ENCODE data around the gene SLCO2B1.

Gene SLCO2B1

DNA sequence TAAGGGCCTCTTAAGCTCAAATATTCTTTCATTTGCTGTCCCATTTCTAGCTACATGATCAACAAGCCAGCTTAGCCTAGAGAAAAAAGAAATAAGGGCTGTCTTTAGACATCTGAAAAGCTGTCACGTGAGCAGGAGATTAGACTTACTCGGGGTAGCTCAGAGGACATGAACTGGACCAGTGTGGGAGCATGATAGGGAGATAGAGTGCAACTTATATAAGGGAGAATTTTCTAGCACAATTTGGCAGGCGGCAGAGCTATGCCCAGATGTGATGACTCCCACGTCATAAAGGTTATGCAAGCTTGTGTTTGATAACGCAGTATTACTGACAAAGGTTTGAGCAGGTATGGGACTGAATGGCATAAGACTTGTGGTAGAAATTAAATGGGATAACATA is 61.5 kb downstream of the SLCO2B1 start:
- H3K36me3 Mint-ChIP-seq (ENCODE audit: low read depth) = no peaks in the 10 kb centered on the region
- H3K27ac Mint-ChIP-seq = no peak overlapping the region
- no peaks in the 10 kb centered on the region for H3K9me3 Mint-ChIP-seq
- no peak overlapping the region for H3K4me3 Mint-ChIP-seq
- H3K27me3 Mint-ChIP-seq (ENCODE audit: low read depth, poor library complexity) = peaks cover 21% of the 10 kb centered on the region
- no peaks in the 10 kb centered on the region for H3K4me1 Mint-ChIP-seq
- no peak for DNase-seq
- no peak for TF ChIP-seq CTCF (IDR thresholded peaks at IDR 0.05)

GRCh38 chr11:75214411-75214821 is 63.5 kb downstream of the SLCO2B1 start:
- Mint-ChIP-seq H3K4me3 (no peak overlapping the region), H3K9me3 (no peaks in the 10 kb centered on the region), H3K27ac (no peak overlapping the region), H3K36me3 (ENCODE audit: low read depth) (no peaks in the 10 kb centered on the region), H3K27me3 (ENCODE audit: low read depth, poor library complexity) (peaks cover 30% of the 10 kb centered on the region), H3K4me1 (no peaks in the 10 kb centered on the region)
- TF ChIP-seq CTCF (IDR thresholded peaks at IDR 0.05) = peak; percentile 48
- peak; percentile 98 for DNase-seq

DNA sequence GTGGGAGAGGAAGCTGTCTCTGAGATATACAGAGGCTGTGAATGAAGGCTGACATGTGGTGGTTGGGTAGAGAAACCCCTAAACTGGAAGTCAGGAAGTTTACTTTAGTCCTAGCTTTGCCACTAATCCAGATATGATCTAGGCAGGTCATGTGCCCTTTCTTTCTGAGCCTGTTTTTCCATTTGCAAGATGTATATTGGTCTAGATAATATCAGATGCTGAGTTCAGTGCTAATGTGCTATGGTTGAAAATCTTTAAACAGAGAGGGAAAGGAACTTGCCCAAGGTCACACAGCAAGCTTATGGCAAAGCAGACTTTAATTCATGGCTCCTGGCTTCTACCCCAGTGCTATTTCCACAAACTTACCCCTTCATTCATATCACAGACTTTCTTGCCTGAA is 63.9 kb downstream of the SLCO2B1 start:
- no peaks in the 10 kb centered on the region for H3K4me1 Mint-ChIP-seq
- H3K4me3 Mint-ChIP-seq = no peak overlapping the region
- H3K9me3 Mint-ChIP-seq = no peaks in the 10 kb centered on the region
- no peak for DNase-seq
- TF ChIP-seq CTCF (IDR thresholded peaks at IDR 0.05) = no peak
- H3K36me3 Mint-ChIP-seq (ENCODE audit: low read depth) = no peaks in the 10 kb centered on the region
- H3K27me3 Mint-ChIP-seq (ENCODE audit: low read depth, poor library complexity) = peaks cover 32% of the 10 kb centered on the region
- H3K27ac Mint-ChIP-seq = no peak overlapping the region

- DNase-seq = no peak
- Mint-ChIP-seq H3K27ac (no peak overlapping the region), H3K4me1 (peaks cover 3% of the 10 kb centered on the region), H3K4me3 (no peak overlapping the region), H3K36me3 (ENCODE audit: low read depth) (no peaks in the 10 kb centered on the region), H3K9me3 (no peaks in the 10 kb centered on the region), H3K27me3 (ENCODE audit: low read depth, poor library complexity) (peaks cover 24% of the 10 kb centered on the region)
- TF ChIP-seq CTCF (IDR thresholded peaks at IDR 0.05) = no peak
Observed at GRCh38 chr11:75219869-75220268, 69.0 kb downstream of the SLCO2B1 start.

DNA sequence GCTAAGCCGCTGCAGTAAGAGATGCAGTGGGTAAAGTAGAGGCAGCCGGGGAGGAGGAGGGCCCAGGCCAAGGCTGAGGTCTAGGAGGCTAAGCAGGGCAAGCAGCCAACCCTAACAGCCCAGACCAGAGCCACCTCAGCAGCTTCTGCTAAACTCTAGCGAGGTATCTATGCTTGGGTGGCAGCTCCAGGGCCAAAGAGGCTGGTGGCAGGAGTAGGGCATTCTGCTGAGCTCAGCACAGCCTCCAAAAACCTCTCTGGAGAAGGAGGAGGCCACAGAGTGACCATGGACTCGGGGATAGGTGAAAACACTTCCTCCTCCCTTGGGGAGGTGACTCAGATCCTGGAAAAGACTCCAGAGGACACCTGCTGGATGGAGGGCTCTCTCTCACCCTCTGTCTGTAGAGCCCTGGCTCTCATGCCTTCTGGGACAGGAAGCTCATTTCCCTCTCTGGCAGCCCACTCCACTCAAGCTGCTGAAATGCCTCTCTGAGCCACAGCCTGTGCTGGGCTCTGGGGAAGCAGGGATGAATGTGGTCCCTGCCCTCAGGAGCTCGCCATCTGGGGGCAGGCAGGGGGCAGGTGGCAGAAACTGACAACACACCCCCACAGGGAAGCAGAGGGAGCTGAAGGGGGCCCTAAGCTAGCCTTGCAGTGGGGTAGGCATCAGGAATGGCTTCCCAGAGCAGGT is 73.2 kb downstream of the SLCO2B1 start:
- no peak for DNase-seq
- Mint-ChIP-seq H3K36me3 (ENCODE audit: low read depth) (no peaks in the 10 kb centered on the region), H3K4me1 (peaks cover 17% of the 10 kb centered on the region), H3K27ac (no peak overlapping the region), H3K27me3 (ENCODE audit: low read depth, poor library complexity) (peaks cover 9% of the 10 kb centered on the region), H3K9me3 (no peaks in the 10 kb centered on the region), H3K4me3 (no peak overlapping the region)
- TF ChIP-seq CTCF (IDR thresholded peaks at IDR 0.05) = no peak

DNA sequence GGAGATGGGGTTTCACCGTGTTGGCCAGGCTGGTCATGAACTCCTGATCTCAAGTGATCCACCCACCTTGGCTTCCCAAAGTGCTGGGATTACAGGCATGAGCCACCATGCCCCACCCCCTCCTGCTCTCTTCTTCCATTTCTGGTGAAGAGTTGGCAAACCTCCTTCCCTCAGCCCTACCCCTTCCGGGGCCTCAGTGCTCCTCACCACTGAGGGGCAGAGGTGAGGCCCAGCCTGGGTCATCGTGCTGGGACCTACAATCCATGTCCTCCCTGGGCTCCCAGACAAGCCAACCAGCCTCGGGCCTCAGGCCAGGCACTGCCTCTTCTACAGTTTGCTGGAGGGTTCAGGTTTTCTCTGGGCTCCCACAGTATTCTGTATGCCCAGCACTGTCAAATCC is 74.9 kb downstream of the SLCO2B1 start:
- TF ChIP-seq CTCF (IDR thresholded peaks at IDR 0.05) = no peak
- DNase-seq = no peak
- Mint-ChIP-seq H3K27ac (no peak overlapping the region), H3K36me3 (ENCODE audit: low read depth) (no peaks in the 10 kb centered on the region), H3K9me3 (no peaks in the 10 kb centered on the region), H3K27me3 (ENCODE audit: low read depth, poor library complexity) (peaks cover 15% of the 10 kb centered on the region), H3K4me1 (peaks cover 17% of the 10 kb centered on the region), H3K4me3 (no peak overlapping the region)

Data from nephron progenitor cell (in vitro differentiated cells).